ENCODE measurements around the gene PRKAR1B.
"Not testable (repeated sequence)": the region's sequence is repeated elsewhere in the genome, so short reads cannot be mapped to it uniquely, and the experiment has no call there.

- TF ChIP-seq, protein P1, sequence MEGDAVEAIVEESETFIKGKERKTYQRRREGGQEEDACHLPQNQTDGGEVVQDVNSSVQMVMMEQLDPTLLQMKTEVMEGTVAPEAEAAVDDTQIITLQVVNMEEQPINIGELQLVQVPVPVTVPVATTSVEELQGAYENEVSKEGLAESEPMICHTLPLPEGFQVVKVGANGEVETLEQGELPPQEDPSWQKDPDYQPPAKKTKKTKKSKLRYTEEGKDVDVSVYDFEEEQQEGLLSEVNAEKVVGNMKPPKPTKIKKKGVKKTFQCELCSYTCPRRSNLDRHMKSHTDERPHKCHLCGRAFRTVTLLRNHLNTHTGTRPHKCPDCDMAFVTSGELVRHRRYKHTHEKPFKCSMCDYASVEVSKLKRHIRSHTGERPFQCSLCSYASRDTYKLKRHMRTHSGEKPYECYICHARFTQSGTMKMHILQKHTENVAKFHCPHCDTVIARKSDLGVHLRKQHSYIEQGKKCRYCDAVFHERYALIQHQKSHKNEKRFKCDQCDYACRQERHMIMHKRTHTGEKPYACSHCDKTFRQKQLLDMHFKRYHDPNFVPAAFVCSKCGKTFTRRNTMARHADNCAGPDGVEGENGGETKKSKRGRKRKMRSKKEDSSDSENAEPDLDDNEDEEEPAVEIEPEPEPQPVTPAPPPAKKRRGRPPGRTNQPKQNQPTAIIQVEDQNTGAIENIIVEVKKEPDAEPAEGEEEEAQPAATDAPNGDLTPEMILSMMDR (IDR thresholded peaks at IDR 0.05; ENCODE audit: insufficient read depth, low read depth, low read length), result not testable (repeated sequence)
- TF ChIP-seq EZH2 (IDR thresholded peaks at IDR 0.05; ENCODE audit: insufficient read depth, low read length), result not testable (repeated sequence)
Measured at GRCh38 chr7:552151-552867, 174.8 kb downstream of the PRKAR1B start.

All from astrocyte (in vitro differentiated cells and primary cell).